Loucy (cell line): Measurements from ENCODE around the gene ANKS4B.

ENCODE experiments used
- CTCF ChIP-seq: fragments of 200-600 bp; sonication (generic); conservative IDR thresholded peaks from 2 replicates; pipeline ENCODE4 v1.5.1; 2014; ENCODE audit warnings: mild to moderate bottlenecking, antibody characterized with exemption, low read length
- EZH2phosphoT487 ChIP-seq: fragments of 200-600 bp; IDR thresholded peaks from 2 replicates; pipeline ENCODE4 v1.6.1; 2018; ENCODE audit warnings: antibody characterized with exemption, mild to moderate bottlenecking, moderate library complexity, borderline replicate concordance

GRCh38 chr16:21279501-21279900 lies 46.0 kb downstream of the ANKS4B start:
- TF ChIP-seq CTCF (no peak), EZH2phosphoT487 (no peak)
